Measurements from ENCODE around the gene HSPG2. TPM values are rescaled to one million over a fixed set of nuclear protein-coding genes. Genes with fewer than 3 reads are reported as not detected.

The HSPG2 gene
- total and polyA plus RNA-seq, 10 of the 15 experiments (the other 5 are each of a cell fraction or from before 2014, with no cell fraction given): 0.30 to 3.4 (median 0.73) TPM; not detected in 2

DNA sequence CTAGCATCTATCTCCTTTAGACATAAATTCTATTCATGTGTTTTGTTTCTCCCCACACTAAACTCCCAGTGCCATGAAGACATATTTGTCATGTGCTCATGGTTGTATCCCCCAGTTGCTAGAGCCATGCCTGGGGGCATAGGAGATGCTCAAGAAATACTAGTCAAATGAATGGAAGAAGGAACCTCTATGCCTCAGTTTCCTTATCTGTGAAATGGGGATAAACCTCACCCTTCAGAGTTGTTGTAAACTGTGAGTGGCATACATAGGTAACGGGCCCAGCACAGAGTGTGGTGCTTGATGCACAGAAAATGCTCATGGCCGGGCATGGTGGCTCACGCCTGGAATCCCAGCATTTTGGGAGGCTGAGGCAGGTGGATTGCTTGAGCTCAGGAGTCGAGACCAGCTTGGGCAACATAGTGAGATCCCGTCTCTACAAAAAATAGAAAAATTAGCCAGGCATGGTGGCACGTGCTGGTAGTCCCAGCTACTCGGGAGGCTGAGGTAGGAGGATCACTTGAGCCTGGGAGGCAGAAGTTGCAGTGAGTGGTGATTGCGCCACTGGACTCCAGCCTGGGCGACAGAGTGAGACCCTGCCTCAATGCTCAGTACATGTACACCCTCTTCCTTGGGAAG lies 116.4 kb downstream of the HSPG2 start:
- H2AFZ ChIP-seq (ENCODE audit: control insufficient read depth, low read depth, low read length): no peak overlapping the region
- no peak for FAIRE-seq
- no peaks in the 10 kb centered on the region for H3K36me3 ChIP-seq (ENCODE audit: control insufficient read depth in 2 of 2, insufficient read depth in 2 of 2, low read length in 1 of 2)
- H3K4me3 ChIP-seq: no peak overlapping the region
- TF ChIP-seq, protein P1, sequence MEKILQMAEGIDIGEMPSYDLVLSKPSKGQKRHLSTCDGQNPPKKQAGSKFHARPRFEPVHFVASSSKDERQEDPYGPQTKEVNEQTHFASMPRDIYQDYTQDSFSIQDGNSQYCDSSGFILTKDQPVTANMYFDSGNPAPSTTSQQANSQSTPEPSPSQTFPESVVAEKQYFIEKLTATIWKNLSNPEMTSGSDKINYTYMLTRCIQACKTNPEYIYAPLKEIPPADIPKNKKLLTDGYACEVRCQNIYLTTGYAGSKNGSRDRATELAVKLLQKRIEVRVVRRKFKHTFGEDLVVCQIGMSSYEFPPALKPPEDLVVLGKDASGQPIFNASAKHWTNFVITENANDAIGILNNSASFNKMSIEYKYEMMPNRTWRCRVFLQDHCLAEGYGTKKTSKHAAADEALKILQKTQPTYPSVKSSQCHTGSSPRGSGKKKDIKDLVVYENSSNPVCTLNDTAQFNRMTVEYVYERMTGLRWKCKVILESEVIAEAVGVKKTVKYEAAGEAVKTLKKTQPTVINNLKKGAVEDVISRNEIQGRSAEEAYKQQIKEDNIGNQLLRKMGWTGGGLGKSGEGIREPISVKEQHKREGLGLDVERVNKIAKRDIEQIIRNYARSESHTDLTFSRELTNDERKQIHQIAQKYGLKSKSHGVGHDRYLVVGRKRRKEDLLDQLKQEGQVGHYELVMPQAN (conservative IDR thresholded peaks at IDR 0.05): no peak
- TF ChIP-seq SIN3A (IDR thresholded peaks at IDR 0.05; ENCODE audit: low read depth, low read length) (no peak), WRNIP1 (IDR thresholded peaks at IDR 0.05; ENCODE audit: borderline replicate concordance, low read depth, low read length) (no peak), MYC (IDR thresholded peaks at IDR 0.05; ENCODE audit: insufficient read depth, insufficient read length, insufficient replicate concordance, low read length, severe bottlenecking) (no peak), FOXK2 (IDR thresholded peaks at IDR 0.05) (no peak), EGR1 (IDR thresholded peaks at IDR 0.05; ENCODE audit: borderline replicate concordance in 1 of 2, low read depth in 2 of 2, low read length in 2 of 2) (no peak), HDAC2 (IDR thresholded peaks at IDR 0.05) (no peak)
- 55% methylated on average over 9 of the region's 9 CpGs for WGBS (ENCODE audit: insufficient coverage, insufficient replicate concordance, low lambda C conversion rate, missing lambda C conversion rate)
- SMC1A ChIA-PET (ENCODE audit: uncharacterized antibody, unreplicated experiment): no interaction called here
- intact Hi-C loops (cut with micrococcal nuclease; ENCODE audit: unreplicated experiment) (no loop called here), in situ Hi-C loops (cut with MboI) (no loop called here)
- H3K27me3 ChIP-seq (replicated peaks in 1 of 2; ENCODE audit: control insufficient read depth in 2 of 2, insufficient read depth in 2 of 2, low read length in 1 of 2): no peaks in the 10 kb centered on the region
- H3K27ac ChIP-seq (ENCODE audit: control insufficient read depth, insufficient read depth): no peak overlapping the region
- no peaks in the 10 kb centered on the region for H3K4me1 ChIP-seq (ENCODE audit: control insufficient read depth, insufficient read depth, low read length)
- RAD21 ChIA-PET (ENCODE audit: unreplicated experiment): no interaction called here
- no peak overlapping the region for H3K4me2 ChIP-seq (ENCODE audit: control insufficient read depth, insufficient read depth)
- no peak for DNase-seq (ENCODE audit: low read depth, low spot score)
- CTCF ChIA-PET: no interaction called here
- H3K9ac ChIP-seq (ENCODE audit: control insufficient read depth, insufficient read depth, low read length): no peak overlapping the region
- POLR2A ChIA-PET: no interaction called here
- H4K20me1 ChIP-seq (ENCODE audit: control insufficient read depth, insufficient read depth): no peaks in the 10 kb centered on the region
- no peaks in the 10 kb centered on the region for H3K9me3 ChIP-seq (replicated peaks; ENCODE audit: control insufficient read depth, insufficient read depth, low read length)
- BruUV-seq (replicated peaks): no TSS peak
- no peak for ATAC-seq
- no peaks in the 10 kb centered on the region for H3K79me2 ChIP-seq (ENCODE audit: control insufficient read depth, insufficient read depth, low read length)

Measured in GM12878 (cell line).